Loucy (cell line): ENCODE measurements around the gene FAM124A.

Experiments used
- EZH2phosphoT487 ChIP-seq: fragments of 200-600 bp; IDR thresholded peaks from 2 replicates; pipeline ENCODE4 v1.6.1; 2018; ENCODE audit warnings: antibody characterized with exemption, mild to moderate bottlenecking, moderate library complexity, borderline replicate concordance
- TF ChIP-seq, protein P1 (sequence below): fragments of 200-600 bp; sonication (generic); conservative IDR thresholded peaks from 2 replicates; pipeline ENCODE4 v1.5.1; 2014; ENCODE audit warnings: mild to moderate bottlenecking, antibody characterized with exemption, low read length

- TF ChIP-seq, protein P1, sequence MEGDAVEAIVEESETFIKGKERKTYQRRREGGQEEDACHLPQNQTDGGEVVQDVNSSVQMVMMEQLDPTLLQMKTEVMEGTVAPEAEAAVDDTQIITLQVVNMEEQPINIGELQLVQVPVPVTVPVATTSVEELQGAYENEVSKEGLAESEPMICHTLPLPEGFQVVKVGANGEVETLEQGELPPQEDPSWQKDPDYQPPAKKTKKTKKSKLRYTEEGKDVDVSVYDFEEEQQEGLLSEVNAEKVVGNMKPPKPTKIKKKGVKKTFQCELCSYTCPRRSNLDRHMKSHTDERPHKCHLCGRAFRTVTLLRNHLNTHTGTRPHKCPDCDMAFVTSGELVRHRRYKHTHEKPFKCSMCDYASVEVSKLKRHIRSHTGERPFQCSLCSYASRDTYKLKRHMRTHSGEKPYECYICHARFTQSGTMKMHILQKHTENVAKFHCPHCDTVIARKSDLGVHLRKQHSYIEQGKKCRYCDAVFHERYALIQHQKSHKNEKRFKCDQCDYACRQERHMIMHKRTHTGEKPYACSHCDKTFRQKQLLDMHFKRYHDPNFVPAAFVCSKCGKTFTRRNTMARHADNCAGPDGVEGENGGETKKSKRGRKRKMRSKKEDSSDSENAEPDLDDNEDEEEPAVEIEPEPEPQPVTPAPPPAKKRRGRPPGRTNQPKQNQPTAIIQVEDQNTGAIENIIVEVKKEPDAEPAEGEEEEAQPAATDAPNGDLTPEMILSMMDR: no peak
- TF ChIP-seq EZH2phosphoT487: no peak
These were observed 7.5 kb downstream of the FAM124A start for GRCh38 chr13:51229731-51230130.
